Measurements from ENCODE around the gene TAF6. TPM values are rescaled to one million over a fixed set of nuclear protein-coding genes. Genes with fewer than 3 reads are reported as not detected.

The TAF6 gene
- polyA plus RNA-seq, 1 donor = 36.1 TPM

DNA sequence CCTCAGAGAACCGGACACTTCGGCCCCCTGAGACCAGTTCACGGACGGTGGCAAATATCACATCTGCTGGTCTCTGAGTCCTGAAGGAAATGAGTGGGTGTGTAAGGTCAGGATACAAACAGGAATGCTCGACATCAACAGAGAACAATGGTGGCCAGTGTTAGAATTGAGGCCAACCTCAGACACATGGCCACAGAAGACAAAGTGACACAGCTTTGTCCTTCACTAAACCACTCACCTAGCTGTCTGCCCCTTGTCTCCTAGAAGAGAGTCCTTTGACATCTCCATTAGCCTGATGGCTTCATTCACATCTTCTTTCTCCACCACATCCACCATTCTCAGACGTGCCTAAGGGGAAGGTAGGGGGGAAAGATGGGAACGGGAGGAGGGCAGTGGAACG is 26.1 kb downstream of the TAF6 start:
- H3K36me3 ChIP-seq (ENCODE audit: control insufficient read depth, insufficient read depth, low read length) = peaks cover 77% of the 10 kb centered on the region
- peaks cover 13% of the 10 kb centered on the region for H3K4me1 ChIP-seq (ENCODE audit: control insufficient read depth, insufficient read depth, low read length)
- no peak overlapping the region for H3K27ac ChIP-seq (ENCODE audit: low read length)
- H3K9me3 ChIP-seq (ENCODE audit: control insufficient read depth, low read depth, low read length) = no peaks in the 10 kb centered on the region
- no peaks in the 10 kb centered on the region for H3K27me3 ChIP-seq (ENCODE audit: control insufficient read depth, insufficient read depth, low read length)
- H3K4me3 ChIP-seq (ENCODE audit: low read length) = no peak overlapping the region
- no peak for DNase-seq
- WGBS (ENCODE audit: insufficient coverage, low lambda C conversion rate) = no CpG with 5 or more reads among the region's 8 CpGs

DNA sequence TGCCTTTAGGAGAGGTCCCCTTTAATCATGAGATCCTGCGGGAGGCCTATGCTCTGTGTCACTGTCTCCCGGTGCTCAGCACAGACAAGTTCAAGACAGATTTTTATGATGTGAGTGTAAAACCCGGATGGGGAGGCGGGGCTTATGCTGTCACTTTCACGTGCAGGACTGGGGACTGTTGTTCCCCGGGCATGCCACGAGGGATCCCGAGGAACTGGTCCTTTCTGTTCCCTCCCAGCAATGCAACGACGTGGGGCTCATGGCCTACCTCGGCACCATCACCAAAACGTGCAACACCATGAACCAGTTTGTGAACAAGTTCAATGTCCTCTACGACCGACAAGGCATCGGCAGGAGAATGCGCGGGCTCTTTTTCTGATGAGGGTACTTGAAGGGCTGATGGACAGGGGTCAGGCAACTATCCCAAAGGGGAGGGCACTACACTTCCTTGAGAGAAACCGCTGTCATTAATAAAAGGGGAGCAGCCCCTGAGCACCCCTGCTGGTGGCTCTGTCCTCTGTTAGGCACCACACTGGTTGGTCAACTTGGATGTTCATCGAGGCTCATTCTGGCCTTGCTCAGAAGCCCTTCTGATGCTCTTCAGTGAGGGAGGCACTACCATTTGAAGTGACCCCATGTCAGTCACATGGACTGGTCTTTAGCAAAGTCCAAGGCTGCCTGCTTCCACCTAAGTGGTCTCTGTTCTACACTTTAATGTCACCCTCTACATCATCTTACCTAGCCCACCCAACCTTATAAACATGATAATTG is 27.6 kb downstream of the TAF6 start:
- H3K36me3 ChIP-seq (ENCODE audit: control insufficient read depth, insufficient read depth, low read length) = peaks cover 63% of the 10 kb centered on the region
- no peak overlapping the region for H3K27ac ChIP-seq (ENCODE audit: low read length)
- WGBS (ENCODE audit: insufficient coverage, low lambda C conversion rate) = no CpG with 5 or more reads among the region's 19 CpGs
- peaks cover 15% of the 10 kb centered on the region for H3K4me1 ChIP-seq (ENCODE audit: control insufficient read depth, insufficient read depth, low read length)
- no peak overlapping the region for H3K4me3 ChIP-seq (ENCODE audit: low read length)
- no peaks in the 10 kb centered on the region for H3K9me3 ChIP-seq (ENCODE audit: control insufficient read depth, low read depth, low read length)
- DNase-seq = no peak
- no peaks in the 10 kb centered on the region for H3K27me3 ChIP-seq (ENCODE audit: control insufficient read depth, insufficient read depth, low read length)

DNA sequence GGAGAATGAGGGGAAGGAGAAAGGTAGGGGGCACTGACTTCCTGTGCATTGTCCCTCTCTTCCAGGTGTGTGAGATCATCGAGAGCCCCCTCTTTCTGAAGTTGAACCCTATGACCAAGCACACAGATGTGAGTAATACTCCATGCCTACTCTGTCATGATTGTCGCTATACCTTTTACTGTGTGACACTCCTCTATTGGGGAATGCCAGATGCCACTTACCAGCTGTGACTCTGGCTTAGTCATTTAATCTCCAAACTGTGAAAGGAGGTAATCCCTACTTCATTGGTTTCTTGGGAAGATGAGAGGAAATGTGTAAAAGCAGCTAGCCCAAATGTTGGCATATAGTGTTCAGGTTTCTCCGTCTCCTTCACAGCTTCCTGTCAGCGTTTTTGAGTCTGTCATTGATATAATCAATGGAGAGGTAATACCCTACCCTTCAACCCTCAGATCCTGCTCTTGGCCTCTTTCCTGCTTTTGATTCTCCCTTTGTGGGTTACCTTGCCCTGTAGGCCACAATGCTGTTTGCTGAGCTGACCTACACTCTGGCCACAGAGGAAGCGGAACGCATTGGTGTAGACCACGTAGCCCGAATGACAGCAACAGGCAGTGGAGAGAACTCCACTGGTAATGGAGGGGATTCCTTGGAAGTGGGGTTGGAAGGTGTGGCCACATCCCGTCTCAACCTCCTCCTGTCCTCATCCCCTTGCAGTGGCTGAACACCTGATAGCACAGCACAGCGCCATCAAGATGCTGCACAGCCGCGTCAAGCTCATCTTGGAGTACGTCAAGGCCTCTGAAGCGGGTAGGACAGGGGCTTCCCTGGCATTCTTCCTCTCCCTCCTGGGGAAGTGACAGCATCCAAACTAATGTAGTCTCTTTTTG is 28.4 kb downstream of the TAF6 start:
- no CpG with 5 or more reads among the region's 14 CpGs for WGBS (ENCODE audit: insufficient coverage, low lambda C conversion rate)
- peaks cover 55% of the 10 kb centered on the region for H3K36me3 ChIP-seq (ENCODE audit: control insufficient read depth, insufficient read depth, low read length)

DNA sequence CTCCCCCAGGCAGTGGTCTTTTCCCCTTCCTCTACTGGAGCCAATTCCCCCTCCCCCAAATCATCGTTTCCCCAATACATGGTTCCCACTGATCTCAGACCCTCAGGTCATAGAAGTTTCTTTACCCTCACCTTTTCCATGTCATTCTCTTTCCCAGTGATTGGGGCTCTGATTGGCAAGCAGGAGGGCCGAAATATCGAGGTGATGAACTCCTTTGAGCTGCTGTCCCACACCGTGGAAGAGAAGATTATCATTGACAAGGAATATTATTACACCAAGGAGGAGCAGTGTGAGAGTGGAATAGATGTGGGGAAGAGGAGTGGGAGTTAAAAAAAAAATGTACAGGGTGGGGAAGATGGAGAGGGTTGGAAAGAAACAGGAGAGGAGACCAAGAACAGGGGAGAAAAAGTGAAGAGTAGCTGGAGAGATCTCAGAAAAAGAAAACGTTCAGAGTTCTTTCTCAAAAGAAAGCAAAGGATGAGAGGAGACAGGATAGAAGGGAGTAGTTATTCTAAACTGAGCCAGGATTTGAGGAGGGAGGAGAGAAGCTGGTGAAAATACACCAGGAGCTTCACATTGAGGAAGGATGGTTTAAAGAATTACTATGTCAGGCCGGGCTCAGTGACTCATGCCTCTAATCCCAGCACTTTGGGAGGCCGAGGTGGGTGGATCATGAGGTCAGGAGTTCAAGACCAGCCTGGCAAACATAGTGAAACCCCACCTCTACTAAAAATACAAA is 29.5 kb downstream of the TAF6 start:
- H3K4me1 ChIP-seq (ENCODE audit: control insufficient read depth, insufficient read depth, low read length) = peaks cover 15% of the 10 kb centered on the region
- WGBS (ENCODE audit: insufficient coverage, low lambda C conversion rate) = 40% methylated on average over 2 of the region's 7 CpGs
- DNase-seq = no peak
- peak overlapping the region; percentile 98 for H3K4me3 ChIP-seq (ENCODE audit: low read length)
- no peak overlapping the region for H3K27ac ChIP-seq (ENCODE audit: low read length)
- H3K27me3 ChIP-seq (ENCODE audit: control insufficient read depth, insufficient read depth, low read length) = no peaks in the 10 kb centered on the region
- peaks cover 44% of the 10 kb centered on the region for H3K36me3 ChIP-seq (ENCODE audit: control insufficient read depth, insufficient read depth, low read length)
- H3K9me3 ChIP-seq (ENCODE audit: control insufficient read depth, low read depth, low read length) = no peaks in the 10 kb centered on the region

More for the DNA sequence above, 28.4 kb downstream of the TAF6 start:
- no peaks in the 10 kb centered on the region for H3K9me3 ChIP-seq (ENCODE audit: control insufficient read depth, low read depth, low read length)
- no peak overlapping the region for H3K27ac ChIP-seq (ENCODE audit: low read length)
- H3K4me3 ChIP-seq (ENCODE audit: low read length) = no peak overlapping the region
- H3K27me3 ChIP-seq (ENCODE audit: control insufficient read depth, insufficient read depth, low read length) = no peaks in the 10 kb centered on the region
- DNase-seq = no peak
- peaks cover 15% of the 10 kb centered on the region for H3K4me1 ChIP-seq (ENCODE audit: control insufficient read depth, insufficient read depth, low read length)

DNA sequence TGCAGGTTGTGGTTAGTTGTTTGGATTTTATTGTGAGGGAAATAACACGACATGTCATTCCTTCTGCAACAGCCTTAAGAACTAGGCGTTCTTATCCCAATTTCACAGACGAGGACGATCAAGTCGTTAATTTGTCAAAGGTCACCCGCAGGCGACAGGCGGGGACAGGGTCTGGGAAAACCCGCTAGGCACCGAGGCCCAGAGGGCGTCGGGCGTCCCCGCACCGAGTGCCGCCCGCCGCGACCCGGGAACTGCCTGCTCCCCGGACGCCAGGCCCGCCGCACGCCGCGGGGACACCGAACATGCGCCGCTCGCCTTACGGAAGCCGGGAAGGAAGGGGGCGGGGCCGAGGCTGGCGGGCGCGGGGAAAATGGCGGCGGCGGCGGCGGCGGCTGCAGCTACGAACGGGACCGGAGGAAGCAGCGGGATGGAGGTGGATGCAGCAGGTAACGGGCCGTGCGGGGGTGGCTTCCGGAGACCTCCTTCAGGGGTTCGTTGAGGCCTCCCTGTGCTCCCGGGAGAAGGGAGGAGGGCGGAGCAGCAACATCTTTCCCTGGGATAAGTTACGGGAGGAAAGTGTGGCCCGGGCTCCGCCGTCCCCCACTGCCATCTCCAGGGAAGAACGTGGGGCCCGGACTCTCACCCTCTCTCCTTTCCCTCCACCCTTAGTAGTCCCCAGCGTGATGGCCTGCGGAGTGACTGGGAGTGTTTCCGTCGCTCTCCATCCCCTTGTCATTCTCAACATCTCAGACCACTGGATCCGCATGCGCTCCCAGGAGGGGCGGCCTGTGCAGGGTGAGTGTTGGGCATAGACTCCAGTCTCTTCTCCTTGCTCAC is 30.3 kb downstream of the TAF6 start, which contains the start of gene COPS6:
TSS of gene COPS6 (plus strand) at position 349 of the 837 bp plus-strand sequence. CDS start at position 371, 22 bp downstream.
- no CpG with 5 or more reads among the region's 68 CpGs for WGBS (ENCODE audit: insufficient coverage, low lambda C conversion rate)
- DNase-seq = peak; percentile 57 to 87
- peaks cover 15% of the 10 kb centered on the region for H3K4me1 ChIP-seq (ENCODE audit: control insufficient read depth, insufficient read depth, low read length)

DNA sequence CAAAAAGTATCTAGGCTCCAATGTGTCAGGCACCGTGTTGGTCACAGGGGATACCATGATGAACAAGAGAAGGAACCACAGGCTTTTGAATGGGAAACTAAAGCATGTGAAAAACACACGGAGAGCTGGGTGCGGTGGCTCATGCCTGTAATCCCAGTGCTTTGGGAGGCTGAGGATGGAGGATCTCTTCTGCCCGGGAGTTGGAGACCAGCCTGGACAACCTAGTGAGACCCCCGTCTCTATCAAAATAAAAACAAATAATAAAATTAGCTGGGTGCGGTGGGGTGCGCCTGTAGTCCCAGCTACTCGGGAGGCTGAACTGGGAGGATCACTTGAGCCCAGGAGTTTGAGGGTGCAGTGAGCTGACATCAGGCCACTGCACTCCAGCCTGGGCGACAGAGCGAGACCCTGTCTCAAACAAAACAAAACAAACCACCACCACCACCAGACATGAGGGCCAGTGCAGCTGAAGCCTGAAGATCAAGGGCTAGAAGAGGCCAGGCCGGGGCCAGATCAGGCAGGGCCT is 31.0 kb downstream of the TAF6 start:
- DNase-seq = no peak
- Histone ChIP-seq H3K4me1 (ENCODE audit: control insufficient read depth, insufficient read depth, low read length) (peaks cover 15% of the 10 kb centered on the region), H3K9me3 (ENCODE audit: control insufficient read depth, low read depth, low read length) (no peaks in the 10 kb centered on the region), H3K4me3 (ENCODE audit: low read length) (peak overlapping the region; percentile 98), H3K36me3 (ENCODE audit: control insufficient read depth, insufficient read depth, low read length) (peaks cover 29% of the 10 kb centered on the region), H3K27me3 (ENCODE audit: control insufficient read depth, insufficient read depth, low read length) (no peaks in the 10 kb centered on the region), H3K27ac (ENCODE audit: low read length) (peak overlapping the region; percentile 68)
- WGBS (ENCODE audit: insufficient coverage, low lambda C conversion rate) = no CpG with 5 or more reads among the region's 11 CpGs

More for the DNA sequence above, 30.3 kb downstream of the TAF6 start, which contains the start of gene COPS6:
- Histone ChIP-seq H3K4me3 (ENCODE audit: low read length) (peak within 1 kb of the TSS; percentile 98), H3K27ac (ENCODE audit: low read length) (peak within 1 kb of the TSS; percentile 68), H3K27me3 (ENCODE audit: control insufficient read depth, insufficient read depth, low read length) (no peaks in the 10 kb centered on the region), H3K36me3 (ENCODE audit: control insufficient read depth, insufficient read depth, low read length) (peaks cover 36% of the 10 kb centered on the region), H3K9me3 (ENCODE audit: control insufficient read depth, low read depth, low read length) (no peaks in the 10 kb centered on the region)

DNA sequence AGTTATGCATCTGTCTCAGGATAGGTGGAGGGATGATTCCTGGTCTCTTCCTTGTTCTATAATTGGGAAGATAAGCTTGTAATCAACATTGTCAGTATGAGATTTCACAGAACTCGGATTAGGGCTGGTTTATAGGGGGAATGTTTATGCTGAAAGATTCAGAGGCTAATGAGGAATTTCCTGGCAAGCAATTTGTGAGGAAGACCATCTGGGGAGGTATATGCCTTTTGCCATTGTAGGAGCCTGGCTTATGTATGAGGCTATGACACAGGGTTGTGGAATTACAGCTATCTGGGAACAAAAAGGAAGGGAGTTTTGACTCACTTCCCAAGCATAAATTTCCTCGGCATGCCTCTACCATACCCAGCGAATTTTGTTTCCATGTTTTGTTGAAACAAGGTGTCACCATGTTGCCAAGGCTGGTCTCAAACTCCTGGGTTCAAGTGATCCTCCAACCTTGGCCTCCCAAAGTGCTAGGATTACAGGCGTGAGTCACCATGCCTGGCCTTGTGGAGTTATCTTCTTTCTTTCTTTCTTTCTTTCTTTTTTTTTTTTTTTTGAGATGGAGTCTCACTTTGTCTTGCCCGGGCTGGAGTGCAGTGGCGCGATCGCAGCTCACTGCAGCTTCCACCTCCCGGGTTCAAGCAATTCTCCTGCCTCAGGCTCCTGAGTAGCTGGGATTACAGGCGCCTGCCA is 32.0 kb downstream of the TAF6 start:
- no peak overlapping the region for H3K4me3 ChIP-seq (ENCODE audit: low read length)
- H3K4me1 ChIP-seq (ENCODE audit: control insufficient read depth, insufficient read depth, low read length) = peaks cover 18% of the 10 kb centered on the region
- no peak overlapping the region for H3K27ac ChIP-seq (ENCODE audit: low read length)
- peak in 1 of 2 donors; percentile 26 for DNase-seq
- peaks cover 19% of the 10 kb centered on the region for H3K36me3 ChIP-seq (ENCODE audit: control insufficient read depth, insufficient read depth, low read length)
- H3K27me3 ChIP-seq (ENCODE audit: control insufficient read depth, insufficient read depth, low read length) = no peaks in the 10 kb centered on the region
- WGBS (ENCODE audit: insufficient coverage, low lambda C conversion rate) = no CpG with 5 or more reads among the region's 10 CpGs
- no peaks in the 10 kb centered on the region for H3K9me3 ChIP-seq (ENCODE audit: control insufficient read depth, low read depth, low read length)

DNA sequence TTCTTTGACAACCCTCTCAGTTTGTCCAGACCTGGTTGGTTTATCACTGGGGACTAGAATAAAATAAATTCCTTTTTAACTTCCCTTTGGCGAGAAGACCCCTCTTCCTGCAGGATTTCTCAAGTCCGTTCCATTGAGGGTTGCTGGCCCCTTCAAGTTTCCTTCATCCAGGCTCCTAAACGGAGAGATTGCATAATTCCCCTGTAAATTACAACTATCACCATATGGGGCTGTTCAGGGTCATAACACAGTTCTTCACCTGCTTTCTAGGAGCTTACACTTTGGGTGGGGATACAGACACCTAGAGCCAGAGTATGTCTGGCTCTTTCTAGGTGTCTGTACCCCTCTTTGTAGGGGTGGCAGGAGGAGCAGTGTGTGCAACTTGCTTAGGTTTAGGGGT is 33.6 kb downstream of the TAF6 start:
- H3K36me3 ChIP-seq (ENCODE audit: control insufficient read depth, insufficient read depth, low read length) = peaks cover 3% of the 10 kb centered on the region
- no peak for DNase-seq
- no peaks in the 10 kb centered on the region for H3K9me3 ChIP-seq (ENCODE audit: control insufficient read depth, low read depth, low read length)
- H3K27ac ChIP-seq (ENCODE audit: low read length) = no peak overlapping the region
- no CpG with 5 or more reads among the region's 3 CpGs for WGBS (ENCODE audit: insufficient coverage, low lambda C conversion rate)
- H3K27me3 ChIP-seq (ENCODE audit: control insufficient read depth, insufficient read depth, low read length) = no peaks in the 10 kb centered on the region
- H3K4me1 ChIP-seq (ENCODE audit: control insufficient read depth, insufficient read depth, low read length) = peaks cover 18% of the 10 kb centered on the region
- H3K4me3 ChIP-seq (ENCODE audit: low read length) = no peak overlapping the region

DNA sequence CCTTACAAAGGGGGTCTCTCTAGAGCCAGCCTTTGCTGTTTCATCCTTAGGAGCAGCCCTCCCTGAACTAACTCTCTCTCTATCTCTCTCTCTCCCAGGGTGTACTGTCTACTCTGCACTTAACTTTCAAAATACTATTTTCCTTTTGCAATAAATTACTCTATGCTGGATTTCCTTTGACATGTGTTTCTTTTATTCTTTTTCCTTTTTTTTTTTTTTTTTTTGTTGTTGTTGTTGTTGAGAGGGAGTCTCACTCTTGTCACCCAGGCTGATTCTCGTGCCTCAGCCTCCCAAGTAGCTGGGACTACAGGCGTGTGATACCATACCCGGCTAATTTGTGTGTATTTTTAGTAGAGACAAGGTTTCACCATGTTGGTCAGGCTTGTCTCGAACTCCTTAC is 36.2 kb downstream of the TAF6 start:
- Histone ChIP-seq H3K27ac (ENCODE audit: low read length) (no peak overlapping the region), H3K36me3 (ENCODE audit: control insufficient read depth, insufficient read depth, low read length) (no peaks in the 10 kb centered on the region), H3K9me3 (ENCODE audit: control insufficient read depth, low read depth, low read length) (no peaks in the 10 kb centered on the region), H3K27me3 (ENCODE audit: control insufficient read depth, insufficient read depth, low read length) (no peaks in the 10 kb centered on the region), H3K4me1 (ENCODE audit: control insufficient read depth, insufficient read depth, low read length) (peaks cover 23% of the 10 kb centered on the region), H3K4me3 (ENCODE audit: low read length) (no peak overlapping the region)
- no CpG with 5 or more reads among the region's 4 CpGs for WGBS (ENCODE audit: insufficient coverage, low lambda C conversion rate)
- no peak for DNase-seq
